ENCODE measurements around the gene ARFGAP1.
A peak's percentile ranks its signal among the peaks of the same experiment; 100 is the strongest.

Gene ARFGAP1

DNA sequence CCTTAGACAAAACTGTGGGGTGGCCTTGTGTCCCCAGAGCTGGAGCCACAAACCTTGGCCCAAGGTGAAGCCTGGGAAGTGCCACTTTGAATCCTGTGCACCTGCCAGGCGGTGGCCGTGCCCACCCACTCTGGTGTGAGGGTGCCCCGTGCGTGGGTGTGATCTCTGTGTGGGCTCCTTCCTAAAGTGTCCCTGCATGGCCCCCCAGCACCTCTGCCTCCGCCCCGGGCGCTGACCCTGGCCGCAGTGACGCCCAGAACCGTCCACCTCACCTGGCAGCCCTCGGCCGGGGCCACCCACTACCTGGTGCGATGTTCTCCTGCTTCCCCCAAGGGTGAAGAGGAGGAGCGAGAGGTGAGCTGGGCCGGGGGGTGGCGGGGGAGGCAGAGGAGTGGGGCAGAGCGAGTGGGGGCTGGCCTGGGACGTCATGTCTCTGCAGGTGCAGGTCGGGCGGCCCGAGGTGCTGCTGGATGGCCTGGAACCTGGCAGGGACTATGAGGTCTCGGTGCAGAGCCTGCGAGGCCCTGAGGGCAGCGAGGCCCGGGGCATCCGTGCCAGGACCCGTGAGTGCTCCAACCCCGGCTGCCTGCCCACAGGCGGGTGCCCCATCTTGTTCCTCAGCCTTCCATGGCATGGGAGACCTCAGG is 38.7 kb downstream of the ARFGAP1 start:
- no peak for DNase-seq

DNA sequence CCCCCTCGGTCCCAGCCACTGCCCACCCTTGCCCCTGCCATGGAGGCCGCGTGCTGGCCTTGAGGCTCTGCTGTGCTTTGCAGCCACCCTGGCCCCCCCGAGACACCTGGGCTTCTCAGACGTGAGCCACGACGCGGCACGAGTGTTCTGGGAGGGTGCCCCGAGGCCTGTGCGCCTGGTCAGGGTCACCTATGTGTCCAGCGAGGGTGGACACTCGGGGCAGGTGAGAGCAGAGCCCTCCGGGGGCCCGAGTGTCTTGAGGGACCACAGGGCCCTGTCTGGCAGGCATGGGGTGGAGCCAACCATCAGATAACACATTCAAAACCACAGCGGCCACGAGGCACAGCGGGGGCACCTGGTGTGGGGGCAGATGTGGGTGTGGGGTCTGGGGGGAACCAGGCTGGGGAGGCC is 39.2 kb downstream of the ARFGAP1 start:
- no peak for DNase-seq

DNA sequence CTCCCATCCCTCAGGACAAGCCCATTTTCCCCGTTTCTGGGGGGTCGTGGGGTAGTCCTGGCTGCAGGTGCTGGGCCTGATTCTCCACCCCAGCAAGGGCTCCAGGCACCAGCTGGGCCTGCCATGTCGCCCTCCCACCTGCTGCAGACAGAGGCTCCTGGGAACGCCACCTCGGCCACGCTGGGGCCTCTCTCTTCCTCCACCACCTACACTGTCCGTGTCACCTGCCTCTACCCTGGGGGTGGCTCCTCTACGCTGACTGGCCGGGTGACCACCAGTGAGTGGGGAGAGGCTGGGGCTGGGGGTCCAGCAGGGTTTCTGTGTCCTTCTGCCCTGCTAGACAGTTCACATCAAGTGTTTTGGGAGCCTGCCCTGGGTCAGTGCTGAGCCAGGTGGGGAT is 39.7 kb downstream of the ARFGAP1 start:
- DNase-seq = no peak

DNA sequence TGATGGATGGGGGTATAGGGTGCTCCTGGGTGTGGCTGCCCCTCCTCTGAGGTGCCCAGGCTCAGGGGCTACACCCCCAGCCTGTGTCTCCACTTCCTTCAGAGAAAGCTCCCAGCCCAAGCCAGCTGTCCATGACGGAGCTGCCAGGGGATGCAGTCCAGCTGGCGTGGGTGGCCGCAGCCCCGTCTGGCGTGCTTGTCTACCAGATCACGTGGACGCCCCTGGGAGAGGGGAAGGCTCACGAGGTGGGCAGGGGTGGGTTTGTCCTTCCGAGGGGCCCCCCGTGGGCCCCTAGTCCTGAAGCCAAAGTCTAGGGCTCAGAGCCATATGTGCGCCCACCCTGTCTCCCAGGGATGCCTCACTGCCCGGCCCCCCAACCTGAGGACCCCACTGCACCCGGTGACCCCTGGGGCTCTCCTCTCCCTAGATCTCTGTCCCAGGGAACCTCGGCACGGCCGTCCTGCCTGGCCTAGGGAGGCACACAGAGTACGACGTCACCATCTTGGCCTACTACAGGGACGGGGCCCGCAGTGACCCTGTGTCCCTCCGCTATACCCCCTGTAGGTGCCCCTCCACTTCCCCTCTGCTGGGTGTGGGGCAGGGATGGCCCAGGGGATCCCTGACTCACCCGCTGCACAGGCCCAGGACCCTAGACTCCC is 40.2 kb downstream of the ARFGAP1 start:
- DNase-seq = no peak

DNA sequence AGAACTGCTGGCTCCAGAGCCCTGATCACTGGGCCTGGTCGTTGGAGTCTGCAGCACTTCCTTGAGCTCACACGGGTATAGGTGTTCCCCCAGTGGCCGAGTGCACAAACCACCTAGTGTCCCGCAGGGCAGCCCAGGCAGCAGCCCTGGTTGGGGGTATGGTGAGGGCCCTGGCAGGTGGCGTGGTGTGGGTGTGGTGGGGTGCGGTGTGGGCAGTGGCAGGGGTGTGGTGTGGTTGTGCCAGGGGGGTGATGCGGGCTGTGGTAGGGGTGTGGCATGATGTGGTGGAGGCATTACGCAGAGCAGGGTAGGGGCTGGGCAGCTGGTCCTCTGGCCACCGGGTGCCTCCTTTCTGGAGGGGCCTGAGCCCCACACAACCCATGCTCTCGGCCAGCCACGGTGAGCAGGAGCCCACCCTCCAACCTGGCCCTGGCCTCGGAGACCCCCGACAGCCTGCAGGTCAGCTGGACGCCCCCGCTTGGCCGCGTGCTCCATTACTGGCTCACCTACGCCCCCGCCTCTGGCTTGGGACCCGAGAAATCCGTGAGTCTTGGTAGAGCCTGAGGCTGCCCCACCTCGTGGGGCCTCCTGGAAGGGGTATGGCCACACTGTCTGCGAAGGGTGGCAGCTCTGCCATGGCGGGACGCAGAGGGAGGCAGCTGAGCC is 40.9 kb downstream of the ARFGAP1 start:
- no peak for DNase-seq

DNA sequence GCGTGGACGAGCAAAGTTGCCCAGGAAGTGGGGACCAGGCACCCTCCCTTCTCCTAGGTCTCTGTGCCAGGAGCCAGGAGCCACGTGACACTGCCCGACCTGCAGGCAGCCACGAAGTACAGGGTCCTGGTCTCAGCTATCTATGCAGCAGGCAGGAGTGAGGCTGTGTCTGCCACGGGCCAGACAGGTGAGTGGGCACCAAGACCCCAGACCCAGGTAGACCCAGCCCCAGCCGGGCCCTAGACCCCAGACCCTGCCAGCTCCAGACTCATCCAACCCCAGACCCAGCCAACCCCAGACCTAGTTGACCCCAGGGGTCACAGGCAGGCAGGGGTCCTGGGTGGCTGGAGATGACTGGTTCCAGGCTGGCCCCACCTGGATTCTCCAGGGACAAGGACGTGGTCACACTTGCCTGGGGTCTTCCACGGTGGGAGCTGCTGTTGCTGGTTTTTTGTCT is 41.4 kb downstream of the ARFGAP1 start:
- no peak for DNase-seq

DNA sequence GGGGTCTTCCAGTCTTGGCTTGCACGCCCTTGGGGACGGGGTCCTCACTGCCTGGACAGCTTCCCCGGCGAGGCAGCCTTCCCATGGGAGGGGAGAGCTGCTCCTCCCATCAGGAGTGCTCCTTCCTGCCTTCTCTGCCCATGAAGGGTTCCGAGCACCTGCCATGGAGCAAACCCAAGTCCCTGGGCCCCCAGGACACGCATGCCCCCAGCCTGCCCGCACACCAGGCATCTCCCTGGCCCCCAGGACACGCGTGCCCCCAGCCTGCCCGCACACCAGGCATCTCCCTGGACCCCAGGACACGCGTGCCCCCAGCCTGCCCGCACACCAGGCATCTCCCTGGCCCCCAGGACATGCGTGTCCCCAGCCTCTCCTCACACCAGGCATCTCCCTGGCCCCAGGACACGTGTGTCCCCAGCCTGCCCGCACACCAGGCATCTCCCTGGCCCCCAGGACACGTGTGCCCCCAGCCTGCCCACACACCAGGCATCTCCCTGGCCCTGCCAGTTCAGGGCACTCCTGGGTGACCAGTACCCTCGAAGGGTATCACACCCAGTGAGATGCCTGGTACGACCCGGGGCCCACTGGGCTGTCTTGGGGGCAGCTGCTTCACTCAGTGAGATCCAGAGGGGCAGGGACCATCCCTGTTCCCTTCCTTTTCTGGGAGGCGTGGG is 42.1 kb downstream of the ARFGAP1 start:
- no peak for DNase-seq

DNA sequence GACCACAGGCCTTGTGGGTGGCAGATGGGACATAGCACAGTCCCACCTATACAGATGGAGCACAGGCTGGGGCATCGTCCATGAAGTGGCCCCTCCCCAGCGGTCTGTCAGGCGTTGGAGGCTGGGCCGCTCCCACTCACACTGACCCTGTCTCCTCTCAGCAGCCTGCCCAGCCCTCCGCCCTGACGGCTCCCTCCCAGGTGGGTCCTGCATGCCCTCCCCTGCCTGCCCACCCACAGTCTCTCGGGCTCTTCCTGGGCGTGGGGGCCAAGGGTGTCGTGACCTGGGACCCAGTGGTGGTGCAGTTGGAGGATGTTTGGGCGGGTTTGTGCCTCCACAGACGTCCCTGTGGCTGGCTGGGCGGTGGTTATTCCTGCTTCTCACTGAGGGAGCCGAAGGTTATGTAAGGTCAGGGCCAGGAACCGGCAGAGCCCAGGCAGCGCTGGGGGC is 42.7 kb downstream of the ARFGAP1 start:
- DNase-seq = no peak

DNA sequence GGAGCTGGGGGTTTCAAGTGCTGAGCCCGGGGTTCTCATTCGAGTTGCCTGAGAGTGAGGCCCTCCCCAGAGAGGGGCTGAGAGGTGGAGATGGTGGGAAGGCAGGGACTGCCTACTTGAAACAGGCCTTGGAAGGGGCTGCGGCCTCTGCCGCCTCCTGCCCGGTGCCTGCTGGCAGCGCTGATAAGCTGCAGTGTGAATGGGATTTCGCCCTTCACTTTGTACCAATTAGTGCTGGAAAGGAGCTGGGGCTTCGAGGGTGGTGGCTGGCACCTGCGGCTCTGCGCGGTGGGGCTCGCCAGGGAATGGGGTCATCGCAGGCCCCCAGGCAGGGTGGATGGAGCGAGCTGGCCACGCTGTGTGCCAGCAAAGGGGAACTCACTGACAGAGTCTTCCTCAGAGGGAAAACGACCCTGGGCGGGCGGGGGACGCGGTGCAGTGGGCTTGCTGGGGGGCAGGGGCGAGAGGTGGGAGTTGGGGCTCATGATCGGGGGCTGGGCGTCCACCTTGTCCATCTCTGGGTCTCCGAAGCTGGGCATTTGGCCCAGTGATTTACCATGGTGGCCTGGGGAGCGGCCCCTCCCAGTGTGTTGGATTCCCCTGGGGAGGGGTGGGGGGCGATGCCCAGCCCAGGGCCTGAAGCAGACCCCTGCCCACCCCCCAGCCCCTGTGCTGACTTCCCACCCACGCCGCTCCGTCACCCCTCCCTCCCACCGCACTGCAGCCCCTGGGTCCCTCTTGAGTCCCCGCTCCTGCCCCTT is 43.3 kb downstream of the ARFGAP1 start:
- DNase-seq = no peak

DNA sequence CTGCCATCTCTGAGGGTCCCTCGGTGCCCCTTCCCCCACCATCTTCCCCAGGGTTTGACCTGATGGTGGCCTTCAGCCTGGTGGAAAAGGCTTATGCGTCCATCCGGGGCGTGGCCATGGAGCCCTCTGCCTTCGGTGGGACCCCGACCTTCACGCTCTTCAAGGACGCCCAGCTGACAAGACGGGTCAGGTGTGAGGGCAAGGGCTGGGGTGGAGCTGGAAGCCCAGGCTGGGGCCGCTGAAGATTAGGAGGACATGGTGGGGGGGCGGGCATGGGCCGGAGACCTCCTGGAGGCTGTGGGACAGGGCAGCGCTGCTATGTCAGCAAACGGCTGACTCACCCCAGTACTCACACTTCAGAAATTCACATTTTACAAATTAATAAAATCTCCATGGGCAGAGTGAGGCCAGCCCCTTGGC is 43.9 kb downstream of the ARFGAP1 start:
- DNase-seq = no peak

DNA sequence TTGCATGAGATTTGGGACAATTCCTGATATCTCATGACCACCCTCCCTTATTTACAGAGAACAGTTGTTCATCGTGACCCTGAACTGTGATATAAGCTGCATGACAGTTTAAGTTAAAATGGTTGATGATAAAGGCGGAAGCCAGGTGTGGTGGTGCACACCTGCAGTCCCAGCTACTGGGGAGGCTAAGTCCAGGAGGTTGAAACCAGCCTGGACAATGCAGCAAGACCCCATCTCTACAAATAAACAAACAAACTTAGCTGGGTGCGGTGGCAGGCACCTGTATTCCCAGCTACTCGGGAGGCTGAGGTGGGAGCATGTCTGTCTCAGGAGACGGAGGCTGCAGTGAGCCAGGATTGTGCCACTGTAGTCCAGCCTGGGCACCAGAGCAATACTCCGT is 44.4 kb downstream of the ARFGAP1 start:
- no peak for DNase-seq

DNA sequence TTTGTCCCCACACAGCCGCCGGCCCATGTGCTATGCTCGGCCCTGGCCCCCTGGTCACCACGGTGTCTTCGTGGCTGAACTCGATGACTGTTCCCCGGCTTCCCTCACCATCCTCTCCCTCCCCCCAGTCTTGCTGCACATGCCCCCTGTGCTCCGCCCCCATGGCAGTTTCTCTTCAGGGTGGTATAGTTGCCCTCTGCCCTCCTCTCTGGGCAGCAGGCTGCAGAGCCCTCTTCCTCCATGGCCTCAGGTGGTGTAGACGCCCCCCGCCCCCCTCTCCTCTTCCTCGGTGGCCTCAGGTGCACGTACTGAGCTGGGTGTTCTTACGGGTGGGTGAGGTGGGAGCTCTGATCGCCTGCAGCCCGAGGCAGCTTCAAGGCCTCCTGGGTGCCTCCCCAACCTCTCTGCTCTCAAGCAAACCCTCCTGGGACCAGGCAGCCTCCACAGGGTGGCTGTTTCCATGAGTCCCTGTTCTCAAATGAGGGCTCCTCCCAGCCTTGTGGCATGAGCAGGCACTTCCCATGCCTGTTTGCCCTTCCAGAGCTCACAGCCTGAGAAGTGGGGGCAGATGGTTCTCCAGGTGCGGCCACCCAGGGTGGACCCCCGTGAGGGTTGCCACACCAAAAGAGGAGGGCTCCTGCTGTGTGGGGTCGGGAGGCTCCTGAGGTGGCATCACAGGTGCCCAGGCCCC is 45.1 kb downstream of the ARFGAP1 start:
- DNase-seq = no peak

DNA sequence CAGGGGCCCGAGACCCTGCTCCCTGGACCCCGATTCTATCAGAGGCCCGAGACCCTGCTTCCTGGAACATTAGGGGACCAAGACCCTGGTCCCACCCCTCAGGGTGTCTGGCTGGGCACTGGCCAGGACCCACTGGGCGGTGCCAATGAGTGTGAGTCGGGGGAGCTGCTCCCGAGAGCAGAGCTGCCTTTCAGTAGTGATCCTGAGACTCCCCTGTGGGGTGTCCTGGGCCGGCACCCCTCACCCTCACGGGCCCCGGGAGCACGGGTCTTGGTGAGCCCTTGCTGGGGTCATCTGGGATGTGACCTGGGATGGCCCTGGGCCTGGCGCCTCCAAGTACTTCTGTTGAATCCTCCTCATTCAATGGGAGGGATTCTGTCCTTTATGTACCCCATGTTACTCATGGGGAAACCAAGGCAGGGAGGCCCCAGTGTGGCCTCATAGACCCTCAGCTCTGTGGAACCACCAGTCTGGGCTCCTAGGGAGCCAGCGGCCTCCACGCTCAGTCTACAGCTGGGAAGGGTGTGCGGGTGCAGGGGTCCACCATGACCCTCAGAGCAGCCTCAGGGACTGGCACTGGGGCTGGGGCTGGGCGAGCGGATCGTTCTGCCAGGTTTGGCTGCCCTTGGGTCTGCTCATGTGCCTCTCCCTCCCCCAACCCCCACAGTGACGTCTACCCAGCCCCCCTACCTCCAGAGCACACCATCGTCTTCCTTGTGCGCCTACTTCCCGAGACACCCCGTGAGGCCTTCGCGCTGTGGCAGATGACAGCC is 46.0 kb downstream of the ARFGAP1 start:
- no peak for DNase-seq

DNA sequence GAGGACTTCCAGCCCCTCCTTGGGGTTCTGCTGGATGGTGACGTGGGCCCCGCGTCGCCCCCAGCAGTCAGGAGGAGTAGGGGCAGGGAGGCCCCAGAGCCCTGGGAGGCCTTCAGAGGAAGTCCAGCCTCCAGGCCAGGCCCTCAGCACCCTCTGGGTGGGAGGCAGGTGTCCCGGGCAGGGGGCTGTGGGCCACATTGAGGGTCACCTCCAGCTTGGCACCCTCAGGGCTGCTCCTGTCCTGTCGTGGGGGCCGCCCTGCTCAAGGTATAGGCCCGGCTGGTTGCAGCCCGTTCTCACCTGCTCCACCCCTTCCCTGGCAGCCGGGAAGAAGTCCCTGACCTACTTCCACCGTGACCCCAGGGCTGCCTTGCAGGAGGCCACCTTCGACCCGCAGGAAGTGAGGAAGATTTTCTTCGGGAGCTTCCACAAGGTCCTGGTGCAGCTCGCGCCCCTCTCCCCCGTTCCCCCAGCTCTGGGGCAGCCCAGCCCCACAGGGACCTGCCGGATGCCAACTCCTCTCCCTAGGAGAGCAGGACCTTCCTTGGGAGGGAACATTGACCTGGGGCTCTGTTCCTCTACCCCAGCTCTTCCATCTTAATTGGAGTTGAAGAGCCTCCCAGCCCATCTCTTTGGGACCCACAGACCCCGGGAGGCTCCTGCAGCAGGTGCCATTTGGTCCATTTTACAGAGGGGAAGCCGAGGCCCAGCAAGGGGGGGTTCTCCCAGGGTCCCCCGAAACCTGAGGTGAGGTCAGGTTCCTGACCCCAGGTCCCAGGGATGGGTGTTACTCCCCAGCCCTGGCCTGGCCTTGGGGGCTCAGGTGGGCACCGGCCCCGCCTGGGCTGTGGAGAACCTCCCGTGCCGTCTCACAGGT is 46.8 kb downstream of the ARFGAP1 start:
- no peak for DNase-seq

DNA sequence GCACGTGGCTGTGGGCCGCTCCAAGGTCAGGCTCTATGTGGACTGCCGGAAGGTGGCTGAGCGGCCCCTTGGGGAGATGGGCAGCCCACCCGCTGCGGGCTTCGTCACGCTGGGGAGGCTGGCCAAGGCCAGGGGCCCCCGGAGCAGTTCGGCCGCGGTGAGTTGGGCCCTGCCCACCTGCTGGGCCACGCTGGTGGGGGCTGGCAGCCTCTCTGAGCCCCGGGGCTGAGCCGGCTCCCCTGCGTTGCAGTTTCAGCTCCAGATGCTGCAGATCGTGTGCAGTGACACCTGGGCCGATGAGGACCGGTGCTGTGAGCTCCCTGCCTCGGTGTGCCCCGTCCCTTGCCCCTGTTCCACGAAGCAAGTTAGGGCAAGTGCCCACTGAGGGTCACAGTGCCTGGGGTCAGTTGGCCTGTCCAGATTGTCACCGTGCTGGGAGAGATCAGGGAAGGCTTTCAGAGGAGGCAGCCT is 47.5 kb downstream of the ARFGAP1 start:
- DNase-seq = no peak

DNA sequence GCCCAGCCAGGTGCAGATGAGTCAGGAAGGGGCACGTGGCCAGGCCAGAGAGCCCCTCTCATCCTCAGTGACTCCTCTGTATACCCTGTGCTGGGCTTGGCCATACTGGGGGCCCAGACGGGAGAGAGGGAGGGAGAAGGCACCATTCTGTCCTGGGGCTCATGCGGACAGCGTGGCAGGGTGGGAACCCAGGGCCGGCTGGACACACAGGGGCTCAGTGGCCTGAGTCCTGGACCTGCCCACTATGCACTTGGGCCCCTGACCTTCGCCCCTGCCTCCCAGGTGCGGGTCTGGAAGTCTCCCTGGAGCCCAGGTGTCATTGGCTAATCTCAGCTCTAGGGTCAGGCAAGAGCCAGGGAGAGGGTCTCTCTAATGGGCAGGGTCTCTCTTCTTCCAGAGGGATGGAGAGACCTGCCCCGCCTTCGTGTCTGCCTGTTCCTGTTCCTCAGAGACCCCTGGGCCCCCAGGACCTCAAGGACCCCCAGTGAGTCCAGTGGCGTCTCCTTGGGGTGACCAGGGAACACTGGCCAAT is 48.1 kb downstream of the ARFGAP1 start:
- DNase-seq = no peak

DNA sequence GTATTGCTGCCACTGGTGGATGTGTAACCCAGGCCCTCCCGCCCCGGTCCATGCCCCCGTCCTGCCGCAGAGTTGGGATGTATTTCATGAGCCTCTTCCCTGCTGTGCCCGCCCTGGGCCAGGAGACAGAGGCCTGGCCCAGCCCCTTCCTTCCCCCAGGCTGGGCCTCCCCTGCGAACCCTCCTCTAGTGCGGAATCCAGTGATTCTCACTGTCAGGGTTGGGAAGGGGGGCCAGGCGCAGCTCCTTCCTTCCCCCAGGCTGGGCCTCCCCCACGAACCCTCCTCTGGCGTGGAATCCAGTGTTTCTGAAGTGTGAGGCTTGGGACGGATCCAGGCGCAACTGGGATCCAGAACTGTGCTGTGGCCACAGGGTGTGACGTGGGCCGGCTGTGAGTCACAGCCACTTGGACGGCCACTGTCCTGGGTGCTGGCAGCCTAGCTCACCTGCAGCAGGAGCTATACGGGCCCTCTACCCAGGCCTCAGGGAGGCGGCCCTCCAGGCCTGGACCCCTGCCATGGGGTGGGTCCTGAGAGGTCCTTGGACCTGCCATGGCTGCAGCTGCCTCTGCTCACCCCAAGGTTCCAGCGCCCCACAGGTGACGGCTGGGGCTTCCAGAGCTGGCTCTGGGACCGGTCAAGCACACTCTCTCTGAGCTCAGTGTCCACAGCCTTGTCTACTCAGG is 48.7 kb downstream of the ARFGAP1 start:
- peak; percentile 36 for DNase-seq

DNA sequence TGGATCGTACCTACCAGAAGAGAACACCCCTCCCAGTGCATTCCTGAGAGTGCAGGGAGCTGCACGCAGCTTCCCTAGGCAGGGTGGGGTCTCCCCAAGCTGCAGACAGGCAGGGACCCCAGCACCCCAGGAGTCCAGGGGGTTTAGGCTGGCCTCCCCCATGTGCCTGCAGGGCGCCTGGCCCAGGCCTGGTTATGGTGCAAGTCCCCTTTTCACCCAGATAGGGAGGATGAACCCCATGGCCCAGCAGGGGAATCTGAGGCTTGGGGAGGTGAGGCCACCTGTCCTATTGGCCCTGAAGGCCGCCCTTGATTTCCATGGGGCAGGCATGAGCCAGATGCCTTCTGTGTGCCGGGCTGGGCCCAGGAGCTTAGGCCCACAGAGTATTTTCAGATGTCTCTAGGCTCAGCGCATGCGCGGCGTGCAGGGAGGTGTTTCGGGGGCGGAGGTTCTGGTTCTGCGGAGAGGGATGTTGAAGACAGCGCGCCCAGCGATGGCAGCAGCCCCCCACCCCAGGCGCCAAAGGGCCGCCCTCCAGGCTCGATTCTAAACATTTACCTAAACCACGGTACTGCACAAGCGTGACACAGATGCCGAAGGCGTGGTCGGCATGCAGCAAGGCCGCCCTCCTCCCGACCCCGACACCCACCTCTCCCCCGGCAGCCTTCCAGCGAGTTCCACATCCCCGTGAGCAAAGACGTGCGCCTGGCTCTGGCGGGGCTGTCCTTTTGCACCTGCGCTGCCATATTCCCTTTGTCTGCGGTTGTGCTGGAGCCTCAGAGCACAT is 49.7 kb downstream of the ARFGAP1 start:
- no peak for DNase-seq

DNA sequence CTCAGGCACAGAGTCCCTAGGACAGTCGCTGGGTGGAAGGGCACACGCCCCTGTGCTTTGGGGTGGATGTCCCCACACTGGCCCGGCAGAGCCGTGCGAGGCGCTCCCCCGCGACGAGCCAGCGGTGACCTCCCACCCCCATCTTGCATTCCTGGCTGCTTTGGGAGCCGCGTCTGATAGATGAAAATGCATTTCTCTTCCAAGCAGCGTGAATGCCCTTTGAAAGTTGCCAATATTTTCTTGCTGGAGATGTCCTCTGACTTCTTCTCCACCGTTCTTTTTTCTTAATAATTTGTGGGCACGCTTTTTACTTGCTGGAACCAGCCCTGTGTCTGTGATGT is 50.3 kb downstream of the ARFGAP1 start:
- DNase-seq = no peak

Data from EL (cell line).